Mucosa of rectum (tissue), 2 donors: ENCODE results near the gene RGCC.

ENCODE experiments used
- H3K27ac ChIP-seq, 2 donors: one replicate each; pipeline ENCODE4 v1.7.0; 2013; ENCODE audit warnings: inconsistent platforms in 2 of 2, low read depth in 2 of 2, low read length in 2 of 2
- H3K27me3 ChIP-seq, 2 donors: one replicate each; pipeline ENCODE4 v1.7.0; 2013; ENCODE audit warnings: low read length in 2 of 2; ENCODE audit not compliant: control insufficient read depth in 2 of 2, insufficient read depth in 2 of 2
- H3K36me3 ChIP-seq, 2 donors: one replicate each; pipeline ENCODE4 v1.7.0; 2013; ENCODE audit warnings: low read length in 2 of 2; ENCODE audit not compliant: control insufficient read depth in 2 of 2, insufficient read depth in 2 of 2
- H3K4me1 ChIP-seq, 2 donors: one replicate each; pipeline ENCODE4 v1.7.0; 2013; ENCODE audit warnings: low read length in 2 of 2, mild to moderate bottlenecking in 1 of 2; ENCODE audit not compliant: control insufficient read depth in 2 of 2, insufficient read depth in 2 of 2
- H3K4me3 ChIP-seq, 2 donors: one replicate each; pipeline ENCODE4 v1.7.0; 2013; ENCODE audit warnings: low read length in 2 of 2
- H3K9ac ChIP-seq, 2 donors: one replicate each; pipeline ENCODE4 v1.7.0; 2013; ENCODE audit warnings: low read length in 2 of 2, low read depth in 1 of 2, mild to moderate bottlenecking in 1 of 2
- H3K9me3 ChIP-seq, 2 donors: one replicate each; pipeline ENCODE4 v1.7.0; 2013; ENCODE audit warnings: low read length in 2 of 2; ENCODE audit not compliant: control insufficient read depth in 2 of 2
- donor health status: healthy.
- donor health status: Normal muscosa, but diverticular disease.

The RGCC gene

GRCh38 chr13:41443969-41444368, 13.4 kb upstream of the RGCC start:
- no peak overlapping the region for H3K4me3 ChIP-seq
- H3K27ac ChIP-seq, result no peak overlapping the region
- H3K9ac ChIP-seq, result no peak overlapping the region
- H3K27me3 ChIP-seq, result no peaks in the 10 kb centered on the region
- no peaks in the 10 kb centered on the region for H3K36me3 ChIP-seq
- H3K9me3 ChIP-seq, result no peaks in the 10 kb centered on the region
- no peaks in the 10 kb centered on the region for H3K4me1 ChIP-seq

GRCh38 chr13:41452462-41452861, 4.9 kb upstream of the RGCC start:
- no peaks in the 10 kb centered on the region for H3K9me3 ChIP-seq
- H3K9ac ChIP-seq, result no peak overlapping the region
- no peaks in the 10 kb centered on the region for H3K36me3 ChIP-seq
- no peak overlapping the region for H3K4me3 ChIP-seq
- peaks cover 3 to 4% of the 10 kb centered on the region in 2 donors for H3K27me3 ChIP-seq
- H3K27ac ChIP-seq, result no peak overlapping the region
- H3K4me1 ChIP-seq, result peaks cover 0 to 5% of the 10 kb centered on the region in 2 donors

GRCh38 chr13:41453620-41454019, 3.7 kb upstream of the RGCC start:
- Histone ChIP-seq H3K4me3 (no peak overlapping the region), H3K36me3 (no peaks in the 10 kb centered on the region), H3K9ac (no peak overlapping the region), H3K27me3 (peaks cover 6 to 13% of the 10 kb centered on the region in 2 donors), H3K9me3 (no peaks in the 10 kb centered on the region), H3K27ac (no peak overlapping the region), H3K4me1 (peaks cover 8 to 12% of the 10 kb centered on the region in 2 donors)

- Histone ChIP-seq H3K36me3 (no peaks in the 10 kb centered on the region), H3K4me3 (no peak overlapping the region), H3K27ac (no peak overlapping the region), H3K9ac (no peak overlapping the region), H3K9me3 (no peaks in the 10 kb centered on the region), H3K27me3 (peaks cover 9 to 19% of the 10 kb centered on the region in 2 donors), H3K4me1 (peaks cover 10 to 13% of the 10 kb centered on the region in 2 donors)
These were observed 3.2 kb upstream of the RGCC start for GRCh38 chr13:41454170-41454569.

DNA sequence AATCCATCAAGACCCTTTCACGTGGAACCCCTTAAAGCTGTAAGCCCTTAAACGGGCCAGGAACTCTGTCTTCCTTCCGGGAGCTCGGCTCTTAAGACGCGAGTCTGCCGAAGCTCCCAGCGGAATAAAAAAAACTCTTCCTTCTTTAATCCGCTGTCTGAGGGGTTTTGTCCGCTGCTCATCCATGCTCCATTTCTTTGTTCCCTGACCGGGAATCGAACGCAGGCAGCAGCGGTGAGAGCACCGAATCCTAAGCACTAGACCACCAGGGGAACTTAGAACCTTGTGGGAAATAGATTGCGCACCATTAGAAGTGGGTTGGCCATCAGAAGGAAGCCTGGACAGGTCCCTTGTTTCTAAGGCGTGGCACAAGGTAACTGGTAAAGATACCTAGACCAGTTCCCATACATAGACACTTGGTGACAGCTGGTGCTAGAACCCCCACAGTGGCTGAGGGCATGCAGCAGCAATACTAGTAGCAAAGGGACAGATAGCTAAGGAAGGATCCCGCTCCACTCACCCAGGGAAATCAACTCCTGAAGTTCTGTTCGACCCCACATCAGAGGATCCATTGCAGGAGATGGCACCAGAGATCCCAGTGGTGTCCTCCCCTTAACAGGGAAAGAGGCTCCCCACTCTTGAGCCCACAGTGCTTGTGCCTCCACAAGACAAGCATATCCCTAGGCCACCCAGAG, 1.5 kb upstream of the RGCC start:
- Histone ChIP-seq H3K4me3 (no peak overlapping the region), H3K27ac (no peak overlapping the region), H3K9me3 (no peaks in the 10 kb centered on the region), H3K27me3 (peaks cover 9 to 25% of the 10 kb centered on the region in 2 donors), H3K4me1 (peaks cover 10 to 13% of the 10 kb centered on the region in 2 donors), H3K9ac (no peak overlapping the region), H3K36me3 (no peaks in the 10 kb centered on the region)

DNA sequence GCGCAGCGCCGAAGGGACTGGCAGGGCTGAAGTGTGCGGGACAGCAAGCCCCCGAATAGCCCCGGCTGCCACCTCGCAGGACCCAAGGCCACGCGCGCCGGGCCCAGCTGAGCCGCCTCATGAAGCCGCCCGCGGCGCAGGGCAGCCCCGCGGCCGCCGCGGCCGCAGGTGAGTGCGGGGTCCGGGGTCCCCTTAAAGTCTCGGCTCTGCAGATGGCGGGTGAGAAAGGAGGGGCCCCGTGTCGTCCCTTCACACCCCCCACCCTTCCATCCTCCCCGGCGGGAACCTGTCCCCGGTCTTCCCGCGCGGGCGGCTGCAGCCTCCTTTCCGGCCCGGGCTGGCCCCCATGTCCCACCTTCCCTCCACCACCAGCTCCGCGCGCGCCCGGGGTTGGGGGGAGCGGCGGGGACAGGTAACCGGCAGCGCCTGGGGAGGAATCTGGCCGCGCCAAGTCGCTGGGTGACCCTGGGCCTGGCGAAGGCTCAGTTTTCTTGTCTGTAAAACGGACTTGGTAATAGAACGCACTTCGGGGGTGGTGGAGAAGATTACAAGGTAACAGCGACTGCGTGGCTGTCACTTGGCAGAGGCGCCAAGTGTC, 338 bp downstream of the RGCC start:
- H3K4me1 ChIP-seq, result peaks cover 10 to 16% of the 10 kb centered on the region in 2 donors
- H3K27ac ChIP-seq, result peak overlapping the region; percentile 28 to 43
- peak overlapping the region; percentile 63 to 69 for H3K9ac ChIP-seq
- no peaks in the 10 kb centered on the region for H3K9me3 ChIP-seq
- no peaks in the 10 kb centered on the region for H3K36me3 ChIP-seq
- peak overlapping the region; percentile 68 to 75 for H3K4me3 ChIP-seq
- H3K27me3 ChIP-seq, result peaks cover 9 to 25% of the 10 kb centered on the region in 2 donors

DNA sequence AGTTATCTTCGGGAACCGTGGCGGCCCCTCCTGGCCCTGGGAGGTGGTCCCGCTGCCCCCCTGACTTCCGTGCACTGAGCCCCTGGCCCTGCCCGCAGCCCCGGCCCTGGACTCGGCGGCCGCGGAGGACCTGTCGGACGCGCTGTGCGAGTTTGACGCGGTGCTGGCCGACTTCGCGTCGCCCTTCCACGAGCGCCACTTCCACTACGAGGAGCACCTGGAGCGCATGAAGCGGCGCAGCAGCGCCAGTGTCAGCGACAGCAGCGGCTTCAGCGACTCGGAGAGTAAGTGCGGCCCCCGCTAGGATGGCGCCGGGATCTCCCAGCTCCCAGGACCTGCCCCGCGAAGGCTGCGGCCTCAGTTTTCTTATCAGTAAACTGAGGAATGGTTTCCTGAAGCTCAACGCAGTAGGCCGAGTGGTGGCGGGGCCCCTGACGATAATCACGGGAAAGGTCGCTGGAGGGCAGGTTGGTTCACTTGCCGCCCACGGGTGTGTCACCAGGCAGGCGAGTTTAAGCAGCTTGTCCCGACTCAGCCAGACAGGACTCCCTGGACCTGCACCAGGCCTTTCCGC, 924 bp downstream of the RGCC start:
- Histone ChIP-seq H3K9ac (peak overlapping the region; percentile 63 to 69), H3K36me3 (no peaks in the 10 kb centered on the region), H3K27ac (peak overlapping the region; percentile 28 to 43), H3K27me3 (peaks cover 9 to 25% of the 10 kb centered on the region in 2 donors), H3K4me3 (peak overlapping the region; percentile 68 to 75), H3K9me3 (no peaks in the 10 kb centered on the region), H3K4me1 (peaks cover 10 to 16% of the 10 kb centered on the region in 2 donors)

DNA sequence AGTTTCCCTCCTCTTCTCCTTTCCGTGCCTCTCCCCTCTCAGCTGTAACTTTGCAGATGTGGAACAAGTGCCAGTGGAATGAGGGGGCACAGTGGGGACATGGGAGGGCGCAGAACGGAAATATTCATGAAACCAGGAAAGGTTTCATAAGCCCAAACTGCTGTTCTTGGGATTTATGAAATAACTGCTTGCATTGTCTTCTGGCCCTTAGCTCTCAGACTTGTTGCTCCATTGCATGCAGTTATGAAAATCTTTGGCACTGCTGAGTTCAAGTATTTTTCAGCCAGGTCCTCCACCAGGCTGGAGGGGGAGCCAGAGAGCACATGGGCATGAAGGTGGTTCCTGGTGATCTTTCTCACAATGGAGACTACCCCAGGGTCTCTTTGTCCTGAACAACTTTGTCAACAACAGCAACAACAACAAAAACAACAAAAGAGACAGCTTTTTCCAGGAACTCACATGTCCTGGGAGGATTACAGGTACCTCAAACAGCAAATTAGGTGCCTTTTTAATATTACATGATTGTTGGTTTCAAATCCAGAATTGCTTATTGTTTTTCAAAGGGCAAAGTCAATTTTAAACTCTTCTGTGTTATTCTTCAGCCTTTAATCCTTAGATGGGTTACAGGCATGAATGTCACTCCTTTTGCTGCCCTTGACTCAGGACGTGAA, 1.5 kb downstream of the RGCC start:
- Histone ChIP-seq H3K27me3 (peaks cover 9 to 25% of the 10 kb centered on the region in 2 donors), H3K9ac (peak overlapping the region; percentile 63 to 69), H3K4me3 (peak overlapping the region; percentile 68 to 75), H3K27ac (peak overlapping the region in 1 of 2 donors; percentile 43), H3K36me3 (no peaks in the 10 kb centered on the region), H3K4me1 (peaks cover 14 to 17% of the 10 kb centered on the region in 2 donors), H3K9me3 (no peaks in the 10 kb centered on the region)

DNA sequence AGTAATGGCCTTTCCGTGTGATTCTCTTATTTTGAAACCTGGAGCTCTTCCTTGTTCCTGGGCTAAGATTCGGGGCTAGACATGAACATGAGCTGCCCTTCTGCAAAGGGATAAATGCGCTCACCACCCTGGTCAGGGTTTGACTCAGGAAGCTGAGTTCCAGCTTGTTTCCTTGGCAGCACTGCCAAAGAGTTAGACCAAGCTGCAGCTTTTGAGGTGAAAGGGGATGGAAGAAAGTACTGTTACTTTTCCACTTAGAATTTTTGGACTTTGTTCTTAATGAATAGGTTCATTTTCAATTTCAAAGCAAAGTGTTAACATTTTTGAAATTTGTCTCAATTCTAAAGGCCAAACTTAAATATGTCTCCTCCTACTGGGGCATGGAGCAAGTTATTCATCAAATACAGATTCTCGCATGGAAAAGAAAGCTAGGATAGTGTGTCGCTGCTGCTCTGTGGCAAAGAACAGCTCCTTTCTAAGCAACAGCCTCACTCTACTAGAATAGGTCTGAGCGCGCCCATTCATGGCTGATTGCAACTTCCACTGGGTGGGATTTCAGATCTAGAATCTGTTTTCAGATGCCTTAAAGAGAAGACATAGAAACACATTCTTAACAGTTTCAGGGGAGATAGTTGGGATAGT, 2.2 kb downstream of the RGCC start:
- no peak overlapping the region for H3K9ac ChIP-seq

More for the DNA sequence above, 2.2 kb downstream of the RGCC start:
- H3K27me3 ChIP-seq, result peaks cover 9 to 25% of the 10 kb centered on the region in 2 donors
- H3K27ac ChIP-seq, result no peak overlapping the region
- H3K9me3 ChIP-seq, result no peaks in the 10 kb centered on the region
- H3K4me1 ChIP-seq, result peaks cover 20 to 22% of the 10 kb centered on the region in 2 donors
- peak overlapping the region in 1 of 2 donors; percentile 75 for H3K4me3 ChIP-seq
- H3K36me3 ChIP-seq, result no peaks in the 10 kb centered on the region
